Activated CD4-positive, alpha-beta T cell treated with anti-CD3 and anti-CD28 coated beads, Interleukin-2, amount 50 U/mL, for 48 hours (primary cell): ENCODE results near the gene LPGAT1.
"Not testable (repeated sequence)": the region's sequence is repeated elsewhere in the genome, so short reads cannot be mapped to it uniquely, and the experiment has no call there.

Experiments
- DNase-seq, 2 experiments: peaks; one replicate each; pipeline ENCODE4 v3.0.0-alpha.2; 2020

LPGAT1 gene, protein sequence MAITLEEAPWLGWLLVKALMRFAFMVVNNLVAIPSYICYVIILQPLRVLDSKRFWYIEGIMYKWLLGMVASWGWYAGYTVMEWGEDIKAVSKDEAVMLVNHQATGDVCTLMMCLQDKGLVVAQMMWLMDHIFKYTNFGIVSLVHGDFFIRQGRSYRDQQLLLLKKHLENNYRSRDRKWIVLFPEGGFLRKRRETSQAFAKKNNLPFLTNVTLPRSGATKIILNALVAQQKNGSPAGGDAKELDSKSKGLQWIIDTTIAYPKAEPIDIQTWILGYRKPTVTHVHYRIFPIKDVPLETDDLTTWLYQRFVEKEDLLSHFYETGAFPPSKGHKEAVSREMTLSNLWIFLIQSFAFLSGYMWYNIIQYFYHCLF

DNA sequence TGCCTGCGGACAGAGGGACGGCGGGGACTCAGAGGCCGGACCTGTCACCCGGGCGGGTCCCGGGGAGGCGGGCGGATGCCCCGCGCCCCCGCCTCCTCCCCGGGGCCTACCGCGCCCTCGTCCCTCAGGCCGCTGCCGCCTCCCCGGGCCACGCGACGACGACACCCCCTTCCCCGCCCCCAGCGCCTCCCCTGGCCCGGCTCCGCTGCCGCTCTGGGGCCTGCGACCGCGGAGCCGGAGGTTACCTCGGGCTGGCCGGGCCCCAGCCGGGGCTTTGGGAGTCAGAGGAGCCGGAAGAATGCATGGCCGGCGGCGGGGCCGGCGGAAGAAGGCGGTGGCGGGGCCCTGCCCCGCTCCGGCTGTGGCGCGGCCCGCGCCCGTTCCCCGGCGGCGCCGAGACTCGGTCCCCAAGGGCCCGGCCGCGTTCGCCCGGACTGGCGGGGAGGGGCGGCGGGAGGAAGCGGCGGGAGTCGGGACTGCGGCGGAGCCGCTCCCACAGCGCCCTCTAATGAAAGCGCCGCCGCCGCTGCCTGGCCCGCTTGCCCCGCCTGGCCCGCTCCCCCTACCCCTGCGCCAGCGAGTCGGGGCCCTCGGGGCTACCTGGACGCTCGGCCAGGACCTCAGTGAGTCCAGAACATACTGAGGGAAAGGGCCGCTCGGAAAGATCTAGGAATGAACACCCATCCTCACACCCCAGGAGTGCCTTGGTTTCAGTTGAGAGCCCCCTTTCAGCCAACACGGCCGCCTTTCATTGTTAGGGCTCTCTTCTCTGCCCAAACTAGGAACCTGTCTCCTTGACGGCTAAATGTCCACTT is at the start of gene LPGAT1:
LPGAT1 (minus strand) TSS at position 436 of the 815 bp plus-strand sequence. CDS start 1,467 bp downstream, outside the sequence.
- peak; percentile 73 to 78 for DNase-seq

DNA sequence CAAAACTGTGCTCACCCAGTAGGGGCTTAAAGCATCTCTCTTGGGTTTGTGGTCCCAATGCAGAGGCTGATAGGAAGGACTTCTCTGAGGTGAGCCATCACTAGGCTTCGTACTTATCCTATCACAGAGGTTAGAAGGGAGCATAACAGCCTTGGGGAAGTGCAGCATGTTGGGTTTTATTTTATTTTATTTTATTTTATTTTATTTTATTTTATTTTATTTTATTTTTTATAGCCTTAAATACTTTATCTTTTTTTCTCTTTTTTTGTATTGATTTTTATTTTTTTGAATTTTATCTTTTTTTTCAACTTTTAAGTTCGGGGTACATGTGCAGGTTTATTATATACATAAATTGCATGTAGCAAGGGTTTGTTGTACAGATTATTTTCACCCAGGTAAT is 48.9 kb upstream of the LPGAT1 start:
- DNase-seq, result no peak

DNA sequence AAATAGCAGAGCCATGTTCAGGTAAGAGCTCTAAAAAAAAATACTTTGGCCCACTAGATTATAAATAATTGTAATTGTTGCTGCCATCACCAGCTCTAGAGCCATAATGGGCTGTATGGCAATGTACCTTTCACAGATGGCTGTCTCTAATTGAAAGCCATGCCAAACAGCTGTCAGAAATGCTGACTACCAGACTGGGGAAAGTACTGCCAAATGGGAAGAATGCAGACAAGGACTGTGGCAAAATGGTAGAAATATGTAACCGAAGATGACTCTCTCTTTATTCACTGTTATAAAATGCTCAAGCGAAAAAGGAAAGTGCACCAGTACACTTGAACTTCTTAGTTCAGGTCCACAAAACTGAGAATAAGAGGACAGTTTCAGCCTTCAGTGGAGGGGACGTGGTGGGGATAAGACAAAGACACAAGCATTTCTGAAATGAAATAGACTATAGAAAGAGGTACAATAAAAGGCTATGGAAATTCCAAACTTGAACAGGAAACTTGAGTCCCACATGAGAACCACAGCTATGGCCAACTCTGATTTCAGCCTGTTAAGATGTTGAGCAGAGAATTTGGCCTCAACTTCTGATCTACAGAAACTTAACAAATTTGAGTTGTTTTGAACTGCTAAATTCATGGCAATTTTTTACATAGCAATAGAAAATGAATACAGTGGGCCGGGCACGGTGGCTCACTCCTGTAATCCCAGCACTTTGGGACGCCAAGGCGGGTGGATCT is 46.5 kb upstream of the LPGAT1 start:
- no peak for DNase-seq

DNA sequence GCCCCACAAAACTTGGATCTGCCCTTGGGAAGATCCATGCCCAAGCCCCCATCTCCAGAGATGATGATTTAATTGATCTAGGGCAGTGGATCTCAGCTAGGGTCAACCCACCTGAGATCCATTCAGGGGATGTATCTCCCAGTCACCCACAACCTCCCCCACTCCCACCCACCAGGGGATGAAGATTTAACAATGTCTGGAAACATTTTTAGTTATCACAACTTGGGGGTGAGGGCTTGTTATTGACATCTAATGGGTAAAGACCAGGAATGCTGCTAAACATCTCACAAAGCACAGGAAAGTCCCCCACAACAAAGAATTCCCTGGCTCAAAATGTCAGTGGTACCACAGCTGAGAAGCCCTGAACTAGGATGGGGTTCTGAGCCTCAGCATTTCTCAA is 45.0 kb upstream of the LPGAT1 start:
- no peak for DNase-seq

DNA sequence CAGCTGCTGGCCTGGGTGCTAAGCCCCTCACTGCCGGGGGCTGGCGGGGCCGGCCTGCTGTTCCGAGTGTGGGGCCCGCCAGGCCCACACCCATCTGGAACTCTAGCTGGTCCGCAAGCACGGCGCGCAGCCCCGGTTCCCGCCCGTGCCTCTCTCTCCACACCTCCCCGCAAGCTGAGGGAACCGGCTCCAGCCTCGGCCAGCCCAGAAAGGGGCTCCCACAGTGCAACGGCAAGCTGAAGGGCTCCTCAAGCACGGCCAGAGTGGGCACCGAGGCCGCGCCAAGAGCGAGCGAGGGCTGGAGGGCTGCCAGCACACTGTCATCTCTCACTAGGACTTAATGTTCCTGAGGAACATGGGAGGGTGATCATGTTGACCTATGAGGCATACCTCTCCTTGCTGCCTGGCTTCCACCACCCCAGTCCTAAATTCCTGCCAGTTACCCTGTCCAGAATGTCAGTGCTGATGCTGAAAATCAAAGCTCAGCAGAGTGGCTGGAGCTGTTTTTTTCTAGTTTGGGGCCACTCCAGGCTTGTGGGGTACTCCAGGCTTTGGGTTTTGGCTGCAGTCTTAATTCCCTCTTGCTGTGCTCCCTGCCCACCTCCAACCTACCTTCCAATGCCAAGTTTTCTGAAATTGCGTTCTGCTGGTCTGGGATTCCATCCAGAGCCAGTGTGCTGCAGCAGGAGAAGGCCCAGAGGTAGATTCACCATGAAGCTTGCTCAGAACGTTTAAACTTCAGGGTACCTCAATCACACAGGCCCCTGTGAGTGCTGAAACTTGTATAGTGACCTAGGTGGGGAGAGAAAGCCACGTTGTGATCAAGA is 44.2 kb upstream of the LPGAT1 start:
- no peak for DNase-seq

DNA sequence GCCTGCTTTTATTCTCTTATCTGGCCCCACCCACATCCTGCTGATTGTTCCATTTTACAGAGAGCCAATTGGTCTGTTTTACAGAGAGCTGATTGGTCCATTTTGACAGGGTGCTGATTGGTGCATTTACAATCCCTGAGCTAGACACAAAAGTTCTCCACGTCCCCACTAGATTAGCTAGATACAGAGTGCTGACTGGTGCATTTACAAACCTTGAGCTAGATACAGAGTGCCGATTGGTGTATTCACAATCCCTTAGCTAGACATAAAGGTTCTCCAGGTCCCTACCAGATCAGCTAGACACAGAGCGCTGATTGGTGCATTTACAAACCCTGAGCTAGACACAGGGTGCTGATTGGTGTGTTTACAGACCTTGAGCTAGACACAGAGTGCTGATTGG is 43.2 kb upstream of the LPGAT1 start:
- DNase-seq, result not testable (repeated sequence)

DNA sequence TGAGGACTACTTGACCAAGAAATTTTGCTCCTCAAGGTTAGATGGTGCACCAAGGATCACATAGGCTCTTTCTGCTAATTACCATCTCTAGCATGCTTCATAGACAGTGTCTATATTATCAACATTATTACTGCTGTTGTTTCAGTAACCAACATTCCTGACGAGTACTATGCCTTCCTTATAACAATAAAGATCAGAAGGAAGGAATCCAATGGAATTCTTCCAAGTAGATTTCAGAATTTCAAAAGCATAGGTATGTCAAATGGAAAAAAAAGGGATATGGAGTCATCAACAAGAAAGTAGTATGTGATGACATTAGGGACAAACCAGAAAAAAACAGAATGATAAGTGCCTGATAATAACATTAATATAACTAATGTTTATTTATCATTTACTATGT is 39.6 kb upstream of the LPGAT1 start:
- DNase-seq, result no peak

DNA sequence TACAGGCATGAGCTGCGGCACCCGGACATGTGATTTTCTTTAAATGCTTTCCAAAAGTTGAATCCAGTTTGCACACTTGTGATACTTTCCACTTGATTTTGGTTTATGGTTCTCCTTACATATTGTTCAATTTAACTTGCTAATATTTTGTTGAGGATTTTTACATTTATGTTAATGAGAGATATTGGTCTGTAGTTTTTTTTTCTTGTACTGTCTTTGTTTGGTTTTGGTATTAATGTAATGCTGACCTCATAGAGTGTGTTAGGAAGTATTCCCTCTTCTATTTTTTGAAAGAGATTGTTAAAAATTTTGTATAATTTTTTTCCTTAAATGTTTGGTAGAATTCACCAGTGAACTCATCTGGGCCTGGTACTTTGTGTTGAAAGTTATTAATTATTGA is 34.6 kb upstream of the LPGAT1 start:
- DNase-seq, result no peak

DNA sequence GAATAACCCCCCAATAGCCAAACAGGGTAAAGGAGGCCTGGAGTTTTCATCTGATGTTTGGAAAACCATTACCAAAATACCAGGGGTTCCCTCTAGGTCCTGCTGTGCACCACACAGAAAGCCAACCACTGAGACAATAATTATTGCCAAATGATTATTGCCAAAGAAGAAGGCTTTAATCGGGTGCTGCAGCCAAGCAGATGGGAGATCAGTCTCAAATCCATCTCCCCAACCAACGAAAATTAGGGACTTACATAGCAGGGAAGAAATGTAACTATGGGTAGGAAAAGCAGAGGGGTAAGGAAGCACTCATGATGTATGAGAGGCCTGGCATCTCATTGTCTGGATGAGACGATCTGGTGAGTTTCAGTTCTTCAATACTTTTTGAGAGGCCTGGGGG is 28.8 kb upstream of the LPGAT1 start:
- DNase-seq, result no peak

DNA sequence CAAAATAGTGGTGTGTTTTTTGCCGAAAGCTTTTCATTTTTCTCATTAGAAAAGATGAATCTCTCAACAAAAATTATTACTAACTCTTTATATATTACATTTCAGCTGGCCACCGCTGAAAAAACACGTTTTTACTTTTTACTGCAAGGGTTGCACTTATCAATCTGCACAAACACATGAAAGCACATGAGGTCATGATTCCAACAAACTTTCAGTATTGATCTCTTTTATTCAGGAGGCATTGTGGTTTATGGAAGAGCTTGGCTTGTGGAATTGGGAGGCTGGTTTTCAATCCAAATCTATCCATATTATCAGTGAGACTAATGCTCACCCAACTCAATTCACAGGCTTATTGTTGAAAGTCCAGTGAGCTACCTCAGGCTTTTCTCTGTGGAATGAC is 20.6 kb upstream of the LPGAT1 start:
- no peak for DNase-seq

DNA sequence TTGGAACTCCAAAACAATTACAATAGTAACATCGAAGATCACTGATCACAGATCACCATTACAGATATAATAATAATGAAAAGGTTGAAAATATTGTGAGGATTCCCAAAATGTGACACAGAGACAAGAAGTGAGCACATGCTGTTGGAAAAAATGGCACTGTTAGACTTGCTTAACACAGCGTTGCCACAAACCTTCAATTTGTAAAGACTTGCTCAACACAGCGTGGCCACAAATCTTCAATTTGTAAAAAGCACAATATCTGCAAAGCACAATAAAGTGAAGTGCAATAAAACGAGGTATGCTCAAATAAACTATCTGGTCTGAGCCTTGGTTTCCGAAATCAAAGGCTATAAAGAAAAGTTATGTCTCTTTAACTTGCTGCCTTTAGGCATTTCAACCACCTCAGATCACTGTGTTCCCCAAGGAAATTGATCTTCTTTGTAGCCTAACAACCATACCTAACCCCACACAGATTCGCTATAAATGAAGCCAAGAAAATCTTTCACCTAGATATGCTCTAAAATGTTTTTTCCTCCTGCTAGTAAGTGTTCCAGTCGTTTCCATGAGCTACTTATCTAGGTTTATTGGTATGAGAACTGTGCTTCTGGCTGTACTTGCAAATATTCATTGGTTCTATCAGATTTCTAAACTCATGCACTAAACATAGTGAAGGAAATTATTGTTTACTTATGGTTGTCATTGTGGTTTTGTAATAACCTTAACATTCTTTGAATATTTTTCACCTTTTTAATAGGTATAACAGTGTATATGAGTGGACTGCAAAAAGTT is 13.1 kb upstream of the LPGAT1 start:
- no peak for DNase-seq

DNA sequence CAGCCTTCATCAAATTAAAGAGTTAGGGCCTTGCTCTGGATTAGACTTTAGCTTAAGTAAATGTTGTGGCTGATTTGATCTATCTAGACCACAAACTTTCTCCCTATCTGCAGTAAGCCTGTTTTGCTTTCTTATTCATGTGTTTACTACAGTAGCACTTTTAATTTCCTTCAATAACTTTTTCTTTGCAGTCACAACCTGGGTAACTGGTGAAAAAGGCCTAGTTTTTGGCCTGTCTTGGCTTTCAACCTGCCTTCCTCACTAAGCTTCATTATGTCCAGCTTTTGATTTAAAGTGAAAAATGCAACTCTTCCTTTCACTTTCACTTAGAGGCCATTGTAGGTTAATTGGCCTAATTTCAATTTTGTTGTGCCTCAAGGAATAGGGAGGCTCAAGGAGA is 12.5 kb upstream of the LPGAT1 start:
- no peak for DNase-seq

DNA sequence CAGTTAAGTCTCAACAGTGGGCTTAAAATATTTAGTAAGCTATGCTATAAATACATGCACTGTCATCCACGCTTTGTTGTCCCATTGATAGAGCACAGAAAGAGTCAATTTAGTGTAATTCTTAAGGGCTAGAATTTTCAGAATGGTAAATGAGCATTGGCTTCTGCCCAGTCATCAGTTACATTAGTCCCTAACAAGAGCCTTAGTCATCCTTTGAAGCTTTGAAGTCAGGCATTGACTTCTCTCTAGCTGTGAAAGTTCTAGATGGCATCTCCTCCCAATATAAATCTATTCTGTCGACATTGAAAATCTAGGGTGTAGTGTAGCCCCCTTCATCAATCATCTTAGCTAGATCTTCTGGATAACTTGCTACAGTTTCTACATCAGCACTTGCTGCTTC is 12.0 kb upstream of the LPGAT1 start:
- DNase-seq, result no peak

DNA sequence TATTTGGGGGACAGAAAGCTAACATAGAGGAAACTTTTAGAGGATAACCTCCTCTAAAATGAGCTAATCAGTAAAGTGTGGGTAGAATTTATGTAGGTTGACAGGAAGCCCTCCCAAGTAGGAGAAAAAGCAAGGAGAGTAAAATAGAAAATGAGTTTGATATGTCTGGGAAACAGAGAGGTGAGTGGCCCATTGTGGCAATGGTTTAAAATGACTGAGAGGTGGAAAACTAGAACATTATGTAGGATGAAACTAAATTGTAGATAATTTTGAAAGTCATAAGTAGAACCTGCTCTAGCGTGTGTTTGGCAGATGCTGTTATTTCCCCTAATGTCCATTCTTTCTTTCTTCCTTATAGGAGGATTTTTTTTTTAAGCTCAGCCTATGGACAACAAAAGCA is 8.5 kb upstream of the LPGAT1 start:
- DNase-seq, result no peak

DNA sequence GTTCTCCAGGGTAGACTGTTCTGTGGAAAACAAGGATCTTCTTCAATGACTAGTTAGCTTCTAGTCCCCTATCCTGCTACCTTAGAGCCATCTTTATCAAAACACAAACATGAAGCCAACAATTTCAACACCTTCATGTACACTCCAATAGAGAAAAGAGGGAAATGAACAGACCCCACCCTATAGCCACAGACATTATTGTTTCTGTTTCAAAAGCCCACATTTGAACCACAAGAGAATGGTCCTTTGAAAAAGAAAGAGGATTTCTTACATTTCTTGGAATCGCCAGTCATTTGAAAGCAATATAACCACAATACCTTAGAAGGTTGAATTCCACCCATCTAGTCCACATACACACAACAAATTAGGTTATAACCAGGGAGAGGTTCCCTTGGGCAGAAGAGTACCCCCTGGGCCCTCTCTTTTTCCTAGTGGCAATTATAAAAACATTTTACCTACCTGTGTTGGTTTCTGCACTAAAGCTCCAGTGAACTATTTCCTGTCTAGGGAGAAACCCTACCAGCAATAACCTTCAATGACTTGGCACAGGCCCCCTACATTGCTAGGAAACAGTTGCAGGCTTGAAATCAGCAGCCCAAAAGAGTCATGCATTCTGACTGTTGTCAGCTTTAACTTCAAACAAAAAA is 2.7 kb upstream of the LPGAT1 start:
- peak; percentile 10 to 32 for DNase-seq

DNA sequence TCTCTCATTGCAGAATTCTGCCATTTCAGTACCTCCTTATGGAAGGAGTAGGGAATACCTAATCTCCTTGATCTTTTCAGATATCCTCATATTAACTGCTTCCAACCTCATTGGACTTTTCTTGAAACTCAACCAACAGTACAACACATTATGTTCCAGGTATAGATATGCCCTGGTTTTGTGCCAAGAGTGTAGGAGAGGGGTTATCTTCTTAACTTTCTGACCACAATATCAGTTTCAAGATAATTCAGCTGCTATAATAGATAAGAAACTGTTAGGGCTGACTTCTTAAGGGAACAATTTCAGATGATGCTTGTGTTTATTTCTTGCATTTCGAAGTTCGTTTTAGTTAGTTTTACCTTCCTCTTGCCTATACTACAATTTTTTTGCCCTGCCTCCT is 2.1 kb upstream of the LPGAT1 start:
- no peak for DNase-seq

DNA sequence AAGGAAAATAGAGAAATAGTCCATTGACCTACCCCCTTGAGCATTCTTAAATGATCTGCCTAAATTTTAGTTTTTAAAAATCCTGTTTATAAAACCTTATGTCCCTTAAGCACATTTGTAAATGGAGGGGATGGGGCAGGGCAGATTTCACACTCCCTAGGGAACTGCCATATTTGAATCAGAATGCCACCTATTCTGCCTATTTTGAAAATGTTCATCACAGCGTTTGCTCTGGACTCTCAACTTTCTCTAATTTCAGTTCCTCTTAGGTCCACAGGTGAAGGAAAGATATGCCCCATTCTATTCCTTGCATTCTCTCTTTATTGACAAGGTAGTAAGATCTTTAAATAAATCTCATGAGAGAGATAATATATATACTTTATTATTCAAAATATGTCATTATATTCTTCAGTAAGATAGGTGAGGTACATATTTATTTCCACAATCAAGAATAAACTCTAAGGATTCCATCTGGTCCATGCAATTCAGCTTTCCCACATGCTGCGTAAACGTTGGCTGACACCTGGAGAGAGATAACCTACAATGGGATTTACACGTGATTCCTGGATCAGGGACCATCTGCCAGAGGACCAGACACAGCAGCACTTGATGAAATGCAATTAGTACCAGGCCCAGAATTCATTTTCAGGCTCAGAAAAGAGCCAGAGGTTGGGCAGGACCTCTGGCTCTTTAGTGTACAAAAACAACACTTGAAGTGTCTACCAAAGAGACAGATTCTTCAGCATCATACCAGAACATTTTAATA is 1.2 kb upstream of the LPGAT1 start:
- no peak for DNase-seq

DNA sequence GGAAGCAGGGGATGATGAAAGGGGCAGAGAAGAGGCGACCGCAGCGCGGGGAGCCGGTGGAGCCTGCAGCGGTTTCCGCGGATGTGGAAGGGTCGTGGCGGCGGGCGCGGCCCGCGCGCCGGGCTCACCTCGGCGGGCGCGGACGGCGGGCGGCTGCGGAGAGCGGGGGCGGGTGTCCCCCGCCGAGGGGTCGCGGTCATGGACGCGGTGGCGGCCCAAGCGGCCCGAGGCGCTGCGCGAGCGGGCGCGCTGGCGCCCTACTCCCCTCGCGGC is 572 bp downstream of the LPGAT1 start:
- DNase-seq, result peak; percentile 19 to 27

DNA sequence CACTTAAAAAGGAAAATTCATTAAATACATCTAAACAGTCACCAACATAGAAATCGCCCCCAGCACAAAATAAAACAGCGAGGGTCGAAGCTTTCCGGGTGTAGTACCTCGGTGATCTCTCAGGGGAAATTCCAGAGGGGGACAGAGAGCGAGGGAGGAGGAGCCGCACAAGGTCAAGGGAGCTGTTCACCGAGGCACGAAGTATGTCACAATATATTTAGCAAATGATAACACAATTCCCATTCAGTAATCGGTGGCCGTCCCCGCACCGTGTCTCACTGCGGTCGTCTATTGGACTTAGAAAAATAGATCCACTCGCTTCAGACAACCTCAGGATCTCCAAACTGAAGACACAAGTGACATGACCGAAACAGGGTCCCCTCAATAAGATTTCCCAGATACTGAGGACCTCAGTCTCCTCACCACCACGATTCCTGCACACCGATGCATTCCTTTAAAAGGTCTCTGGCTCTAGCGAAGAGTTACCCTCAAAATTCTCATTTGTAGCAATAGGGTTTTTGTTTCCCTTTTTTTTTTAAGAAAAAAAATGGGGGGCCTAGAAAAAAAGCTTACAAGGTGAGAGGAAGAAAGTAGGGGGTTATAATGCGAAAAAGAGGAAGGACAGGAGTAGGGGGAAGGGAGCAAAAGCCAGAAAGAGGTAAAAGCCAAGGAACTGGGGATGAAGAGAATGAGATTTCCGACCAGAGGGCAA is 1.1 kb downstream of the LPGAT1 start:
- DNase-seq, result no peak
